Psoas muscle (tissue), 8 donors: Measurements from ENCODE around the gene RAD54L. TPM values are rescaled to one million over a fixed set of nuclear protein-coding genes. Genes with fewer than 3 reads are reported as not detected.
"Not testable (repeated sequence)": the region's sequence is repeated elsewhere in the genome, so short reads cannot be mapped to it uniquely, and the experiment has no call there.

Experiments
- ATAC-seq, 4 donors: fragments of 200-7000 bp; cut with Tn5 transposase; one replicate each; pipeline ENCODE4 v1.9.1; 2020; ENCODE audit warnings: moderate library complexity in 3 of 4, mild to moderate bottlenecking in 2 of 4
- DNase-seq, 2 donors: peaks; one replicate each; pipeline ENCODE4 v3.0.0-alpha.2; 2020
- H3K27ac ChIP-seq: fragments of 200-600 bp; one replicate; pipeline ENCODE4 v1.8.0; 2022
- H3K27me3 ChIP-seq, 3 donors: fragments of 200-600 bp in 1 of 3; one replicate each; pipeline versions ENCODE4 v1.6.1 to v1.8.0; 2013 to 2022; ENCODE audit warnings: low read length in 2 of 3, mild to moderate bottlenecking in 2 of 3, moderate library complexity in 1 of 3; ENCODE audit not compliant: insufficient read depth in 3 of 3
- H3K36me3 ChIP-seq, 2 donors: fragments of 200-600 bp in 1 of 2; one replicate each; pipeline versions ENCODE4 v1.6.1 to v1.8.0; 2013 to 2022; ENCODE audit warnings: low read depth in 1 of 2, mild to moderate bottlenecking in 1 of 2, moderate library complexity in 1 of 2; ENCODE audit not compliant: insufficient read depth in 1 of 2
- H3K4me1 ChIP-seq: fragments of 200-600 bp; one replicate; pipeline ENCODE4 v1.8.0; 2022
- H3K4me3 ChIP-seq: fragments of 200-600 bp; one replicate; pipeline ENCODE4 v1.8.0; 2022; ENCODE audit warnings: mild to moderate bottlenecking
- H3K9me3 ChIP-seq: fragments of 200-600 bp; one replicate; pipeline ENCODE4 v1.8.0; 2022
- CTCF ChIP-seq: fragments of 200-600 bp; IDR thresholded peaks from one replicate; pipeline ENCODE4 v1.8.0; 2022; ENCODE audit warnings: antibody characterized with exemption
- WGBS, 3 donors: extraction: QIAGEN DNeasy Blood & Tissue Kit; methylation state at CpG; one replicate each; pipeline versions ENCODE4 v1.1.6 to v1.1.7; 2013; 5-methylcytosine and 5-hydroxymethylcytosine counted together
- intact Hi-C, 2 donors: fragments of 100-400 bp; cut with DNase I; formaldehyde crosslinking; loops; one replicate each; pipeline versions ENCODE4 v1.11.0 to v1.14.2; 2022
- polyA plus RNA-seq, 3 donors: library from polyadenylated mRNA; stranded (reverse); fragments of 200-250 nt; gene quantifications; one replicate each; pipeline ENCODE4 v1.2.3, GENCODE V29; 2013
- total RNA-seq, 4 donors: library from RNA; stranded (reverse); fragmentation: NEBNext Ultra II Directional in 2 of 4; extraction: Animal tissue kit (Norgen Biotek cat#: 25700) in 2 of 4; gene quantifications; one replicate each; pipeline versions ENCODE4 v1.2.1 to v1.2.4, GENCODE V29; 2021 to 2023
- donor health status: healthy with polysubstance abuse.
- donor health status: DM: no; HTN: no; CAD: no; lungs with moderate emphysema.
- donor health status: Bipolar disorder and iron deficiency.
- donor health status: healthy.
- donor health status: DM: yes; HTN: yes; CAD: no.
- donor health status: DM: no; HTN: no; CAD: no.
- donor health status: DM: no; HTN: no; CAD: no.
- donor health status: DM: yes; HTN: yes; CAD: no.

RAD54L gene
- total and polyA plus RNA-seq, 7 donors: 0.08 to 0.25 (median 0.22) TPM; not detected in 4

GRCh38 chr1:46236882-46237281 is 10.7 kb upstream of the RAD54L start:
- TF ChIP-seq CTCF: no peak
- Histone ChIP-seq H3K9me3 (no peaks in the 10 kb centered on the region), H3K36me3 (no peaks in the 10 kb centered on the region), H3K27me3 (no peaks in the 10 kb centered on the region), H3K4me3 (no peak overlapping the region), H3K27ac (no peak overlapping the region), H3K4me1 (no peaks in the 10 kb centered on the region)
- WGBS, 3 donors: 88 to 94% (median 91%) methylated on average over 4 of the region's 4 CpGs
- DNase-seq (no peak), ATAC-seq (no peak)
- intact Hi-C loops: no loop called here

GRCh38 chr1:46238865-46239264 is 8.7 kb upstream of the RAD54L start:
- 58 to 87% (median 72%) methylated on average over 1 of the region's 1 CpG for WGBS, 3 donors

GRCh38 chr1:46241733-46242132 is 5.8 kb upstream of the RAD54L start:
- H3K4me1 ChIP-seq, H3K27ac ChIP-seq, H3K36me3 ChIP-seq, H3K27me3 ChIP-seq, DNase-seq, H3K4me3 ChIP-seq, H3K9me3 ChIP-seq, ATAC-seq: not testable (repeated sequence)
- intact Hi-C loops: loop anchor here in 1 of 2 donors (10.0 kb wide), 1 partner anchor 113 kb away; no protein-coding TSS in a partner anchor
- 89 to 91% (median 89%) methylated on average over 5 to 12 of the region's 38 CpGs for WGBS, 3 donors

More at GRCh38 chr1:46238865-46239264, 8.7 kb upstream of the RAD54L start:
- H3K27ac ChIP-seq, H3K36me3 ChIP-seq, H3K27me3 ChIP-seq, intact Hi-C loops, DNase-seq, H3K4me1 ChIP-seq, H3K4me3 ChIP-seq, H3K9me3 ChIP-seq, ATAC-seq: not testable (repeated sequence)

GRCh38 chr1:46242918-46243317 is 4.6 kb upstream of the RAD54L start:
- Histone ChIP-seq H3K4me3 (no peak overlapping the region), H3K27me3 (no peaks in the 10 kb centered on the region), H3K36me3 (no peaks in the 10 kb centered on the region), H3K9me3 (no peaks in the 10 kb centered on the region), H3K4me1 (no peaks in the 10 kb centered on the region), H3K27ac (no peak overlapping the region)
- TF ChIP-seq CTCF: no peak
- intact Hi-C loops: loop anchor here in 1 of 2 donors (10.0 kb wide), 1 partner anchor 112 kb away; no protein-coding TSS in a partner anchor
- ATAC-seq: no peak
- no peak for DNase-seq
- 31 to 47% (median 38%) methylated on average over 1 of the region's 1 CpG for WGBS, 3 donors

- not testable (repeated sequence) for H3K4me1 ChIP-seq, DNase-seq, ATAC-seq, H3K27me3 ChIP-seq, H3K27ac ChIP-seq, H3K4me3 ChIP-seq, H3K9me3 ChIP-seq, H3K36me3 ChIP-seq
- intact Hi-C loops: loop anchor here in 1 of 2 donors (10.0 kb wide), 1 partner anchor 111 kb away; no protein-coding TSS in a partner anchor
- 85 to 88% (median 87%) methylated on average over 3 of the region's 3 CpGs for WGBS, 3 donors
Observed at GRCh38 chr1:46243831-46244230, 3.7 kb upstream of the RAD54L start.

GRCh38 chr1:46244656-46245371 is 2.7 kb upstream of the RAD54L start:
- no peaks in the 10 kb centered on the region for H3K9me3 ChIP-seq
- ATAC-seq (no peak), DNase-seq (no peak)
- H3K27ac ChIP-seq: no peak overlapping the region
- H3K36me3 ChIP-seq: no peaks in the 10 kb centered on the region
- H3K4me3 ChIP-seq: no peak overlapping the region
- H3K27me3 ChIP-seq: no peaks in the 10 kb centered on the region
- peak; percentile 24 for TF ChIP-seq CTCF
- intact Hi-C loops: loop anchor here in 1 of 2 donors (10.0 kb wide), 1 partner anchor 110 kb away; no protein-coding TSS in a partner anchor
- WGBS, 3 donors: 49 to 61% (median 50%) methylated on average over 3 of the region's 3 CpGs
- no peaks in the 10 kb centered on the region for H3K4me1 ChIP-seq

- H3K27ac ChIP-seq: not testable (repeated sequence)
Observed at GRCh38 chr1:46246136-46246535, 1.4 kb upstream of the RAD54L start.

More at GRCh38 chr1:46246136-46246535, 1.4 kb upstream of the RAD54L start:
- not testable (repeated sequence) for H3K4me3 ChIP-seq, DNase-seq, ATAC-seq, H3K9me3 ChIP-seq, H3K27me3 ChIP-seq, H3K36me3 ChIP-seq, H3K4me1 ChIP-seq
- WGBS, 3 donors: 91 to 93% (median 92%) methylated on average over 14 to 17 of the region's 17 CpGs
- intact Hi-C loops: loop anchor here in 1 of 2 donors (10.0 kb wide), 1 partner anchor 109 kb away; no protein-coding TSS in a partner anchor
